Measurements from ENCODE around the gene LENEP. TPM values are rescaled to one million over a fixed set of nuclear protein-coding genes. Genes with fewer than 3 reads are reported as not detected.

LENEP gene
- total RNA-seq, 2 donors from 2014 or later: not detected

DNA sequence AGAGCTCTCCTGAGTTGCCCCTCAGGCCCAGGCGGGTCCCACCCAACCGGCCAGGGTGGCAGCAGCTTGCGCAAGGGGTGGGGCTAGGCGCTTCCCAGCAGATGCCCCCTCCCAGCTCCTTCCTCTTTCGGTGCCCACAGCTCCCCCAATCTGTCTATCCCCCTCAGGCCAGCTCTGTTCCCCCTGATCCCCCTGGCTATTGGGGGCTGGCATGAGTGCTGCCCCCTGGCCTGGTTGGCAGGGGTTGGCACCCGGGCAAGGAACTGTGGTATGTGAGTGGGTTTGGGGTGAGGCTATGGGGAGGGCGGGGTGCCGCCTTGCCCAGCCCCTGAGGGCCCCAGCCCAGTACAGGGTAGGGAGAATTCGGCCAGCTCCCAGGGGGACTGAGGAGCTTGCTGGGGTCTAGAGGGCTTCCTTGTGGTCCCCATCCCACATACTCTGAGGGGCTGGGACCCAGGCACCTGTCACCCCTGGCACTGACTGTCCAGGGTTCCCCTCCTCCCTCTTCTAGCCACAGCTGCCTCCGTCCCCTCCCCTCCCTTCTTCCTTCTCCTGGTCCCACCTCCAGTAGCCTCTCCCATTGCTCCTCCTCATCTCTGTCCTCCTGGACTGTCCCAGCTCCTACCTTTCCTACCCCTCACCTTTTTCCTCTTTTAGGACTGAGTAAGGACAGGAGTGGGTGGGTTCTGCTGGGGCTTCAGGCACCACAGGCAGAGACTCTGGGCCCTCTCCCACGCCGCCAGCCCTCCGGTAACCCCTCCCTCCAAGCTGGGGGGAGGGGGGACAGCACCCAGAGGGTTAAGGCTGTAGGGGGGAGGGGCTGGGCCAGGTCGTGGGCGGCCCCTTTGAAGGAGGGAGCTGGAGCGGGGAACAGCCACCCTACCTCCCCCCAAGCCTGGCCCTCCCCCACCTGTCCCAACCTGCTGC, 14.9 kb downstream of the LENEP start:
- ATAC-seq (no peak), DNase-seq (no peak)
- Histone ChIP-seq H3K27me3 (no peaks in the 10 kb centered on the region), H3K4me3 (no peak overlapping the region), H3K4me1 (peaks cover 92% of the 10 kb centered on the region), H3K9me3 (no peaks in the 10 kb centered on the region), H3K36me3 (replicated peaks in 1 of 2; ENCODE audit: insufficient read depth in 1 of 2, low read depth in 2 of 2) (no peaks in the 10 kb centered on the region), H3K27ac (peak overlapping the region; percentile 57 to 100 (median 98))
- 43 to 57% methylated on average over 10 to 16 of the region's 16 CpGs for WGBS, 2 donors
- TF ChIP-seq, protein P1, sequence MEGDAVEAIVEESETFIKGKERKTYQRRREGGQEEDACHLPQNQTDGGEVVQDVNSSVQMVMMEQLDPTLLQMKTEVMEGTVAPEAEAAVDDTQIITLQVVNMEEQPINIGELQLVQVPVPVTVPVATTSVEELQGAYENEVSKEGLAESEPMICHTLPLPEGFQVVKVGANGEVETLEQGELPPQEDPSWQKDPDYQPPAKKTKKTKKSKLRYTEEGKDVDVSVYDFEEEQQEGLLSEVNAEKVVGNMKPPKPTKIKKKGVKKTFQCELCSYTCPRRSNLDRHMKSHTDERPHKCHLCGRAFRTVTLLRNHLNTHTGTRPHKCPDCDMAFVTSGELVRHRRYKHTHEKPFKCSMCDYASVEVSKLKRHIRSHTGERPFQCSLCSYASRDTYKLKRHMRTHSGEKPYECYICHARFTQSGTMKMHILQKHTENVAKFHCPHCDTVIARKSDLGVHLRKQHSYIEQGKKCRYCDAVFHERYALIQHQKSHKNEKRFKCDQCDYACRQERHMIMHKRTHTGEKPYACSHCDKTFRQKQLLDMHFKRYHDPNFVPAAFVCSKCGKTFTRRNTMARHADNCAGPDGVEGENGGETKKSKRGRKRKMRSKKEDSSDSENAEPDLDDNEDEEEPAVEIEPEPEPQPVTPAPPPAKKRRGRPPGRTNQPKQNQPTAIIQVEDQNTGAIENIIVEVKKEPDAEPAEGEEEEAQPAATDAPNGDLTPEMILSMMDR (IDR thresholded peaks at IDR 0.05): no peak
- no peak for TF ChIP-seq POLR2A (IDR thresholded peaks at IDR 0.05)
- intact Hi-C loops (cut with DNase I): no loop called here

DNA sequence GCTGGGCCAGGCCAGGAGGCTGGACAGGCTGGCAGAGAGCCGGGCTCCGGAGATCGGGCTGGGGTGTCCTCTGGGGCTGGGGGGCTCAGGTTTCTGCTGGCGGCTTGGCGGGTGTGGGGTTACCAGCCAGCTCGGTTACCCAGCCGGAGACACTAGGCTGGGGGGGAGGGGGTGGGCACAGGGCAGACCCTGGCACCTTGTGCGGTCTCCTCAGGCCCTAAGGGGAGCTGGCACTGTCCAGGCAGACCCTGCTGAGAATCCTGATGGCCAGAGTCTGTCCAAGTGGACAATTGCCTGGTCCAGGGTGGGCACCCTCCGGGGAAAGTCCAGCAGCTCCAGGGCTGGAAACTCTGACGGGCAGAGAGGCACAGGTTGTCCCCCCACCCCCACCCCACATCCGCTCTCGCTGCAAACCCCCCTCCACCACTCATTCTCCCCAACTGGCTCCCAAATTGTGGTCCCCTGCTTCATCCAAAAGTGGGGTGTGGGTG, 15.9 kb downstream of the LENEP start:
- DNase-seq (no peak), ATAC-seq (no peak)
- Histone ChIP-seq H3K36me3 (replicated peaks in 1 of 2; ENCODE audit: insufficient read depth in 1 of 2, low read depth in 2 of 2) (no peaks in the 10 kb centered on the region), H3K27me3 (no peaks in the 10 kb centered on the region), H3K27ac (peak overlapping the region in 3 of 4 donors; percentile 95 to 100 (median 100)), H3K4me1 (peaks cover 97% of the 10 kb centered on the region), H3K9me3 (no peaks in the 10 kb centered on the region), H3K4me3 (no peak overlapping the region)
- TF ChIP-seq, protein P1 (IDR thresholded peaks at IDR 0.05): no peak
- no peak for TF ChIP-seq POLR2A (IDR thresholded peaks at IDR 0.05)
- intact Hi-C loops (cut with DNase I): no loop called here
- WGBS, 2 donors: 90% methylated on average over 3 to 9 of the region's 12 CpGs

DNA sequence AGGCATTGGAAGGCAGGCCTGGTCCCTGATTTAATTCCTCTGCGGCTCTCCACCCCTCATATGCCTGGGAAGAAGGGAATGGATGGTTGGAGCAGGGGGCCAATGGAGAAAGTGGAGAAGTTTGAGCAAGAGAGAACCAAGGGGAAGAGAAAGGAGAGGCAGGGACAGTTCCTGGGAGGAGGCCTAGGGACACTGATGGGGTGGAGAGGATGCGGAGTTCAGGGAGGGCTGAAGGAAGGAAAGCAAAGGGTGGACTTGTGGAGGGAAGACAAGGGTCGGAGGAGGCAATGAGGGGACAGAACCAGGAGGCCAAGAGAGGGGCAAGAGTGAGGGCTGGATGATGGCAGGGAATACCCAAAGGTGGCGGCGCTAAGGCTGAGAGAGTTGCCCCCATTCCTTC, 16.4 kb downstream of the LENEP start:
- 84 to 90% methylated on average over 5 of the region's 5 CpGs for WGBS, 2 donors
- Histone ChIP-seq H3K4me1 (peaks cover 92% of the 10 kb centered on the region), H3K36me3 (replicated peaks in 1 of 2; ENCODE audit: insufficient read depth in 1 of 2, low read depth in 2 of 2) (peaks cover 0 to 3% of the 10 kb centered on the region in 2 donors), H3K27ac (peak overlapping the region in 1 of 4 donors; percentile 45), H3K4me3 (no peak overlapping the region), H3K9me3 (no peaks in the 10 kb centered on the region), H3K27me3 (no peaks in the 10 kb centered on the region)
- DNase-seq: no peak
- intact Hi-C loops (cut with DNase I): loop anchor here (5.0 kb wide), 1 partner anchor 47 kb away; the partner anchor contains the start of gene PYGO2
- ATAC-seq: no peak
- TF ChIP-seq POLR2A (IDR thresholded peaks at IDR 0.05): no peak
- TF ChIP-seq, protein P1 (IDR thresholded peaks at IDR 0.05): no peak

DNA sequence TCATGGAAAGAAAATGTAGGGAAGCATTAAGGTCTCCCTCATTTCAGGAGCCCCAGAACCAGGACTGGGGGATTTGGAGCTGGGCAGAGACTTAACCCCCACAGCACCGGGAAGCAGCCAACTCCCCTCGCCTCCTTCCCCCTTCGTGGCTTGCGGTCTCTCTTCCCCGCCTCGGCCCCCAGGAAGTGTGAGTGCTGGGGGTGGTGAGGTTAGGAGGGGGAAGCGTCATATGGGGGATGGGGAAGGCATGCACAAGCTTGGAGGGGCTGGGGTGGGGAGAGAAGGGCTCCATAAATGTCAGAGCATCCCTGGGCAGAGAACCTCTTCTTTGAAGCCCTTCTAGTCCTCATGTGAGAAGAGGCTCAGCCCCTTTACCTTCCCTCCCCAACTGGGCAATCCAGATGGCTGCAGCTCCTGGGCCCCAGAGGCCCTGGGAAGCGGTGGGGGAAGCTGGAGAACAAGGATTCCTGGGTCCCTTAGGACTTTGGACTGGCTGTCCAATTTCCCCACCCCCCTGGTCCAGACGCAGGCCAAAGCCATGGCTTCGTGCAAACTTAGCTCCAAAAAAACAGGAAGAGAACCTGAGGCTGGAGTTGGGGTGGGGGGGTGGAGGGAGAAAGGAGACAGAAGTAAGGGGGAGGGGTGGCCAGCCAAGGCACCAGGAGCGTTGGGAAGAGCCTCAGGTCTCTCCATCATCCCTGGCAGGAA, 17.0 kb downstream of the LENEP start:
- Histone ChIP-seq H3K27ac (peak overlapping the region in 2 of 4 donors; percentile 45 to 61), H3K4me1 (peaks cover 86% of the 10 kb centered on the region), H3K9me3 (no peaks in the 10 kb centered on the region), H3K36me3 (replicated peaks in 1 of 2; ENCODE audit: insufficient read depth in 1 of 2, low read depth in 2 of 2) (peaks cover 0 to 6% of the 10 kb centered on the region in 2 donors), H3K27me3 (no peaks in the 10 kb centered on the region), H3K4me3 (no peak overlapping the region)
- 48 to 53% methylated on average over 10 to 11 of the region's 11 CpGs for WGBS, 2 donors
- no peak for ATAC-seq
- no peak for DNase-seq
- intact Hi-C loops (cut with DNase I): loop anchor here (5.0 kb wide), 1 partner anchor 48 kb away; the partner anchor contains the start of gene PYGO2
- TF ChIP-seq, protein P1 (IDR thresholded peaks at IDR 0.05): no peak
- no peak for TF ChIP-seq POLR2A (IDR thresholded peaks at IDR 0.05)
